ENCODE data around the gene RTL1. TPM values are rescaled to one million over a fixed set of nuclear protein-coding genes. Genes with fewer than 3 reads are reported as not detected.

The RTL1 gene
- total RNA-seq, 3 donors from 2014 or later, result not detected

GRCh38 chr14:100900837-100901390, 2.6 kb downstream of the RTL1 start:
- H3K9me3 ChIP-seq, result no peaks in the 10 kb centered on the region
- TF ChIP-seq CTCF (IDR thresholded peaks at IDR 0.05), result no peak
- ATAC-seq (peak; percentile 76), DNase-seq (peak in 2 of 3 donors; percentile 64 to 68)
- H3K4me3 ChIP-seq, result no peak overlapping the region
- intact Hi-C loops (cut with DNase I, micrococcal nuclease), result no loop called here
- H3K4me1 ChIP-seq (ENCODE audit: low read depth), result peaks cover 12% of the 10 kb centered on the region
- H3K36me3 ChIP-seq (ENCODE audit: low read depth), result no peaks in the 10 kb centered on the region

- peak; percentile 55 for ATAC-seq
Observed at GRCh38 chr14:100899884-100900771, 3.4 kb downstream of the RTL1 start.

GRCh38 chr14:100898935-100899883, 4.3 kb downstream of the RTL1 start:
- intact Hi-C loops (cut with DNase I, micrococcal nuclease), result no loop called here
- ATAC-seq, result peak; percentile 28
- H3K4me1 ChIP-seq (ENCODE audit: low read depth), result peaks cover 12% of the 10 kb centered on the region
- DNase-seq, result no peak
- H3K9me3 ChIP-seq, result no peaks in the 10 kb centered on the region
- TF ChIP-seq CTCF (IDR thresholded peaks at IDR 0.05), result no peak
- no peaks in the 10 kb centered on the region for H3K36me3 ChIP-seq (ENCODE audit: low read depth)
- H3K4me3 ChIP-seq, result no peak overlapping the region

More at GRCh38 chr14:100899884-100900771, 3.4 kb downstream of the RTL1 start:
- TF ChIP-seq CTCF (IDR thresholded peaks at IDR 0.05), result no peak
- Histone ChIP-seq H3K4me1 (ENCODE audit: low read depth) (peaks cover 12% of the 10 kb centered on the region), H3K4me3 (no peak overlapping the region), H3K36me3 (ENCODE audit: low read depth) (no peaks in the 10 kb centered on the region), H3K9me3 (no peaks in the 10 kb centered on the region)
- intact Hi-C loops (cut with DNase I, micrococcal nuclease), result no loop called here
- DNase-seq, result peak in 1 of 3 donors; percentile 37

GRCh38 chr14:100898465-100898864, 5.1 kb downstream of the RTL1 start:
- ATAC-seq (no peak), DNase-seq (no peak)
- peaks cover 12% of the 10 kb centered on the region for H3K4me1 ChIP-seq (ENCODE audit: low read depth)
- TF ChIP-seq CTCF (IDR thresholded peaks at IDR 0.05), result no peak
- no peak overlapping the region for H3K4me3 ChIP-seq
- intact Hi-C loops (cut with DNase I, micrococcal nuclease), result no loop called here
- no peaks in the 10 kb centered on the region for H3K36me3 ChIP-seq (ENCODE audit: low read depth)
- no peaks in the 10 kb centered on the region for H3K9me3 ChIP-seq

- H3K9me3 ChIP-seq, result no peaks in the 10 kb centered on the region
- no peaks in the 10 kb centered on the region for H3K36me3 ChIP-seq (ENCODE audit: low read depth)
- no peak overlapping the region for H3K4me3 ChIP-seq
- no peak for TF ChIP-seq CTCF (IDR thresholded peaks at IDR 0.05)
- no peak for DNase-seq
- H3K4me1 ChIP-seq (ENCODE audit: low read depth), result peaks cover 12% of the 10 kb centered on the region
- intact Hi-C loops (cut with DNase I, micrococcal nuclease), result no loop called here
- ATAC-seq, result no peak
Observed at GRCh38 chr14:100896369-100897060, 7.0 kb downstream of the RTL1 start.

All from mucosa of descending colon (tissue), 3 donors.